ENCODE measurements around the gene EGFL6.

The EGFL6 gene

DNA sequence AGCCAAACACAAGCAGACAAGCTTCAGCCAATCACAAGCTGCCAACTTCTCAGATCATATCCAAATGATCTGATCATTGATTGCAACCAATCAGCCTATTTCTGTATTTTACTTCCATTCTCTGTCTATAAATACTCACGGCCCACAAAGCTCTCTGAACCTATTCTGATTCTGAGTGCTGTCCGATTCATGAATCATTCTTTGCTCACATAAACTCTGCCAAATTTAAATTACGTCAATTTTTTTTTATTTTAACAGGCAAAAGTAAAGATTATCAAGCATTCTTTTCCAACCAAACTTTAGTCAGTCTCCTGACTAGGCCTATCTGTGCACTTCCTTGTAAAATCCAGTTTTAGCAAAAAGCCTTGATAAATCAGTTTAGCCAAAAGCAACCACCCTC lies 81.7 kb downstream of the EGFL6 start:
- Histone ChIP-seq H2AFZ (ENCODE audit: low read length, unreplicated experiment) (no peak overlapping the region), H3K36me3 (ENCODE audit: insufficient read depth, low read length) (no peaks in the 10 kb centered on the region), H3K4me3 (ENCODE audit: low read depth, low read length) (no peak overlapping the region), H3K27ac (ENCODE audit: low read depth, low read length) (peak overlapping the region; percentile 95), H3K27me3 (ENCODE audit: insufficient read depth, low read length) (no peaks in the 10 kb centered on the region), H3K4me1 (ENCODE audit: control insufficient read depth, insufficient read depth, low read length, unreplicated experiment) (peaks cover 24% of the 10 kb centered on the region), H3K79me2 (ENCODE audit: control insufficient read depth, insufficient read depth, low read length, unreplicated experiment) (no peaks in the 10 kb centered on the region)

DNA sequence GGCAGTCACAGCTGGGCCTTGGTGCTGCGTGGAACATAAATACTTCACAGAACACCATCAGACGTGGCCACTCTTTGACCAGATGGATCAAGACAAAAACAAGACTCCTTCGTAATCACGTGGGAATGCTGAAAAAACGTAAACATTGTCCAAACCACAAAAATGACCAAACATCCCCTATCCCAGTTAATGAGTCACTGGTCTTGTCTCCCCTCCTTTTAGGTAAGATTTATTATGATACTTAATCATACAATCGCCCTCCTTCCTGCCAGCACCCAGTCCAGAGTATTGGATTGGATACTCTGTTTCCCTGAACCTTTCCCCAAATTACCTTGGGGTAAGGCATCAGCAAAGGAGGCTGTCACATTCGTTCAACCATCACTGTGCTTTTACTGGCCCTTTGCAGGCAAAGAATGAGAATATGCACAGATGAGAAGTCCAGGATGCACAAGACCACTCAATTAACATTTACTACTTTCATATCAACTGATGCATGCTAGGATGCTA lies 82.9 kb downstream of the EGFL6 start:
- H2AFZ ChIP-seq (ENCODE audit: low read length, unreplicated experiment) = peak overlapping the region; percentile 70
- no peaks in the 10 kb centered on the region for H3K36me3 ChIP-seq (ENCODE audit: insufficient read depth, low read length)
- H3K27ac ChIP-seq (ENCODE audit: low read depth, low read length) = peak overlapping the region; percentile 95
- H3K79me2 ChIP-seq (ENCODE audit: control insufficient read depth, insufficient read depth, low read length, unreplicated experiment) = no peaks in the 10 kb centered on the region
- H3K4me3 ChIP-seq (ENCODE audit: low read depth, low read length) = peak overlapping the region; percentile 88
- no peaks in the 10 kb centered on the region for H3K27me3 ChIP-seq (ENCODE audit: insufficient read depth, low read length)
- peaks cover 21% of the 10 kb centered on the region for H3K4me1 ChIP-seq (ENCODE audit: control insufficient read depth, insufficient read depth, low read length, unreplicated experiment)

DNA sequence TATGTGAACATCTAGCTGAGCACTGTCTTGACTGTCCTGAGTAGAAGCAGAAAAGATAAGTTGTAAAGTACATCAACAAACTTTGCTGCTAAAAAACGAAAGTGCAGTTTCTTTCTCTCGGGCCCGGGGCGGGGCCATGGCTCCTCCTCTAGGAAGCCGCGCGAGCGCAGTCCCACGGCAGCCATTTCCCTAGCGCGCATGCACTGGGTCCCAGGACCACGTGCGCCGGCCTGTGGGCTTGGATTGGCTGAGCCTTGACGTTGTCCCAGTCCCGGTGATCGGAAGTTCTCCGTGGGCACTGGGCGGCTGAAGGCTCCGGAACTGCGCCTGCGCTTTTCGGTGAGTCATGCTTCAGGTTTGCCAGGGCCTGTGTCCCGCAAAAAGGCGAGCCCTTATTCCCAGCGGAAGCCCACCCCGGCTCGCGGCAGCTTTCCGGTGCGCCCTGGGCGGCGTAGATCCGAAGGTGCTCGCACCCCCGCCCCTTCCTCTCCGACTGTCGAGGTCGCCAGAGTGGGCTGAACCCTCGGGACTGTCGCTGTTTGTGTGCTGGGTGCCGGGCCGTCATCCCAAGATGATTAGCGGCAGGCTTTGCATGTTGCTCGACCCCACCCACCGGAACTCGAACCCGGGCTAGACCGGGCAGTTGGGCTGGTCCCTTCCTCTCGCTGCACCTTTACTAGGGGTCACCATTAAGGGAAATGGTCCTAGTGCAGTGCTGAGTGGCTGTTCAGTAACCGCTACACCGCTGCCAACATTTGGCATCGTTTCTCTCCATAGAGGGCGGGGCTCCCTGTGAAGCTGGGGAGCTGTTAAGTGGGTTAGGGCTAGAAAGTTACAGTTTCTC lies 83.7 kb downstream of the EGFL6 start, which contains the start of gene TCEANC:
TCEANC (plus strand) TSS at position 292 of the 844 bp plus-strand sequence. CDS start 9,368 bp downstream, outside the sequence.
- peak within 1 kb of the TSS; percentile 95 for H3K27ac ChIP-seq (ENCODE audit: low read depth, low read length)
- peak within 1 kb of the TSS; percentile 95 for H2AFZ ChIP-seq (ENCODE audit: low read length, unreplicated experiment)
- no peaks in the 10 kb centered on the region for H3K36me3 ChIP-seq (ENCODE audit: insufficient read depth, low read length)
- peaks cover 18% of the 10 kb centered on the region for H3K4me1 ChIP-seq (ENCODE audit: control insufficient read depth, insufficient read depth, low read length, unreplicated experiment)
- peak within 1 kb of the TSS; percentile 88 for H3K4me3 ChIP-seq (ENCODE audit: low read depth, low read length)
- H3K79me2 ChIP-seq (ENCODE audit: control insufficient read depth, insufficient read depth, low read length, unreplicated experiment) = no peaks in the 10 kb centered on the region
- H3K27me3 ChIP-seq (ENCODE audit: insufficient read depth, low read length) = no peaks in the 10 kb centered on the region

DNA sequence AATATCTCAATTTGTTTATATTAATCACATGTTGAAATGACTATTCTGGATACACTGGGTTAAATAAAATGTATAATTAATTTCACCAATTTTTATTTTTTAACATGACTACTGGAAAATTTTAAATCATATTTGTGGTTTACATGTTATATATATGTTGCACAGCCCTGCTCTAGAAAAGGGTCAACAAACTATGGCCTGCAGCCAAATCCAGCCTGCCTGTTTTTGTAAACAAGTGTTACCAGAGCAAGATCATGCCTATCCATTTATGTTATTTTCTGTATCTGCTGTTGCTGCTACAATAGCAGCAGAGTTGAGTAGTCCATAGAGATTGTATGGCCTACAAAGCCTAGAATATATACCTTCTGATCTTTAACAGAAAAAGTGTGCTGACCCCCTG lies 84.7 kb downstream of the EGFL6 start:
- H3K27ac ChIP-seq (ENCODE audit: low read depth, low read length) = peak overlapping the region; percentile 95
- no peaks in the 10 kb centered on the region for H3K36me3 ChIP-seq (ENCODE audit: insufficient read depth, low read length)
- no peaks in the 10 kb centered on the region for H3K27me3 ChIP-seq (ENCODE audit: insufficient read depth, low read length)
- no peak overlapping the region for H2AFZ ChIP-seq (ENCODE audit: low read length, unreplicated experiment)
- no peaks in the 10 kb centered on the region for H3K79me2 ChIP-seq (ENCODE audit: control insufficient read depth, insufficient read depth, low read length, unreplicated experiment)
- H3K4me1 ChIP-seq (ENCODE audit: control insufficient read depth, insufficient read depth, low read length, unreplicated experiment) = peaks cover 27% of the 10 kb centered on the region
- peak overlapping the region; percentile 88 for H3K4me3 ChIP-seq (ENCODE audit: low read depth, low read length)

DNA sequence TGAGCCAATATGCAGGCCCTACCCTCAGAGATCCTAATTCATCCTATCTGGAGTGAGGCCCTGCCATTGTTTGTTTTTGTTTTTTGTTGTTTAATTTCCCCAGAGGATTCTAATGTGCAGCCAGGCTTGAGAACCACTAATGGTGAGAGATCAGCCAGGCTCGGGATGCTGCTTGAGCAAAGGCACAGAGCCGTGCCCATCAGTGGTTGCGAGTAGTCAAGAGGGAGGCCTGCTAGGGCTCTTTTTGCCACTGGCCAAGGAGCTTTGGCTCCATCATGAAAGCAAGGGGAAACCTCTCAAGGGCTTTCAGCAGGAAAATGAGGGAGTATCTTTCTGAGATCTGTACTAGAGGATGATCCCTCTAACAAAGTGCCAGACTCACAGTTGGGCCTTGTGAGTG lies 86.3 kb downstream of the EGFL6 start:
- Histone ChIP-seq H3K36me3 (ENCODE audit: insufficient read depth, low read length) (no peaks in the 10 kb centered on the region), H3K79me2 (ENCODE audit: control insufficient read depth, insufficient read depth, low read length, unreplicated experiment) (no peaks in the 10 kb centered on the region), H3K4me1 (ENCODE audit: control insufficient read depth, insufficient read depth, low read length, unreplicated experiment) (peaks cover 29% of the 10 kb centered on the region), H2AFZ (ENCODE audit: low read length, unreplicated experiment) (no peak overlapping the region), H3K27ac (ENCODE audit: low read depth, low read length) (no peak overlapping the region), H3K4me3 (ENCODE audit: low read depth, low read length) (no peak overlapping the region), H3K27me3 (ENCODE audit: insufficient read depth, low read length) (no peaks in the 10 kb centered on the region)

DNA sequence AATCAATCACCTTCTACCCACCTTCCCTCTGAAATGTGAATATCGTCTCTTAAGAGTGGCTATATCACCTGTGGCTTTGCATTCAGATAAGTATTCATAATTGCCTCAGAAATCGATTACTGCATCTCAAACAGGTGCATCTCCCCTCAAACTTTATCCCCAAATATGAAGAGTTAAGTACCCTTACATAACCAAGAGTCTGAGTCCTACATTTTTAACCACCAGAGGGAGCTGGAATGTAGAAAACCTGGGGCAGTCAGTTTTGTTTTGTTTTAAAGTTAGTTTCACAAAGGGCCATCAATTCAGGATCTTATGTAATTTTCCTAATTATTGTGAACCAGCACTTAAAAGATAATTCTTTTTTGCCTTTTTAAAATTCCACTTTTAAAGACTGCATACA lies 89.2 kb downstream of the EGFL6 start:
- Histone ChIP-seq H3K4me1 (ENCODE audit: control insufficient read depth, insufficient read depth, low read length, unreplicated experiment) (peaks cover 35% of the 10 kb centered on the region), H2AFZ (ENCODE audit: low read length, unreplicated experiment) (peak overlapping the region; percentile 57), H3K79me2 (ENCODE audit: control insufficient read depth, insufficient read depth, low read length, unreplicated experiment) (no peaks in the 10 kb centered on the region), H3K4me3 (ENCODE audit: low read depth, low read length) (peak overlapping the region; percentile 59), H3K36me3 (ENCODE audit: insufficient read depth, low read length) (no peaks in the 10 kb centered on the region), H3K27ac (ENCODE audit: low read depth, low read length) (peak overlapping the region; percentile 90), H3K27me3 (ENCODE audit: insufficient read depth, low read length) (no peaks in the 10 kb centered on the region)

DNA sequence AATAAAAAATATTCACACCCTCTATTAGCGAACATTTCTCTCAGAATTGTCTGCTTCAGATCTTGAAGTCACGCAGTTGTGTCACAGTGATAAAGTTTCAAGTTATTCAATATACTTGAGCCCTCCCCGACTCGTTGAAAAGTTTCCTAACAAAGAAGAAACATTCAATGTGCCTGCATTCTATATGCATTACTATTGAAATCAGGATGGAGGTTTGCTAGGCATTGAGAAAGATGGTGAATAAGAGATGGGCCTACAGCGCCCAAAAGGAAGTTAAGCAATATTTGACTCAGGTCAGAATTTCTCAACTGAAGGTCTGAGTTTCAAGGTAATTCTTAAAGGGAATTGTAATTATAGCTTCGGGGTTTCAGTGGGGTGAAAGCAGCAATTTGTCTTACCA lies 89.7 kb downstream of the EGFL6 start:
- Histone ChIP-seq H3K4me1 (ENCODE audit: control insufficient read depth, insufficient read depth, low read length, unreplicated experiment) (peaks cover 31% of the 10 kb centered on the region), H3K79me2 (ENCODE audit: control insufficient read depth, insufficient read depth, low read length, unreplicated experiment) (no peaks in the 10 kb centered on the region), H3K36me3 (ENCODE audit: insufficient read depth, low read length) (no peaks in the 10 kb centered on the region), H3K27me3 (ENCODE audit: insufficient read depth, low read length) (no peaks in the 10 kb centered on the region), H3K4me3 (ENCODE audit: low read depth, low read length) (peak overlapping the region; percentile 59), H2AFZ (ENCODE audit: low read length, unreplicated experiment) (peak overlapping the region; percentile 57), H3K27ac (ENCODE audit: low read depth, low read length) (peak overlapping the region; percentile 90)

DNA sequence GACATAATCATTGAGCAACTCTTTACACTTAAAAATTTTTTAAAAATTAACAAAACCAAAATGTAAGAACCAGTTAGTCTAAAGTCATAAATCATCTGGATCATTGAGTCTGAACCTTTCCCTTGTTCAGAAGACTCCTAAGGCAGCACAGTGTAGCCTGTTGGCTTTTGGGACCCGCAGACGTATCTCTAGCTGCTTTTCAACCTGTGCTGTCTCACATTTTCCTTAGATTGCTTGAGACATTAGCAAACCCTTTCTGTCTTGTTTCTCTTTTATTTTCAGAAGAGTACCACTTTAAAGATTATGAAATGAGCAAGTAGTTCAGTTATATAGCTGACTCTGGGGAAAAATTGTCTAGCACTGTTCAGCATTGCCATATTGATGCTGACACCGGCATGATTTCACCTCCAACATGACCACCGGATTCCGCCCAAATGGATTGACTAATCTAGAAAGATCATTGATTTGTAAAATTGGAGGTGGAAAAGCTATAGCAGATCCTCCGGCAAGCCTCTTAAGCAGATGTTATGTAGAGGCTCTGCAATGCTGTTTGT lies 92.4 kb downstream of the EGFL6 start:
- H3K27me3 ChIP-seq (ENCODE audit: insufficient read depth, low read length) = no peaks in the 10 kb centered on the region
- H3K79me2 ChIP-seq (ENCODE audit: control insufficient read depth, insufficient read depth, low read length, unreplicated experiment) = no peaks in the 10 kb centered on the region
- H3K4me1 ChIP-seq (ENCODE audit: control insufficient read depth, insufficient read depth, low read length, unreplicated experiment) = peaks cover 33% of the 10 kb centered on the region
- no peaks in the 10 kb centered on the region for H3K36me3 ChIP-seq (ENCODE audit: insufficient read depth, low read length)
- H3K27ac ChIP-seq (ENCODE audit: low read depth, low read length) = peak overlapping the region; percentile 76
- peak overlapping the region; percentile 98 for H2AFZ ChIP-seq (ENCODE audit: low read length, unreplicated experiment)
- H3K4me3 ChIP-seq (ENCODE audit: low read depth, low read length) = peak overlapping the region; percentile 82

DNA sequence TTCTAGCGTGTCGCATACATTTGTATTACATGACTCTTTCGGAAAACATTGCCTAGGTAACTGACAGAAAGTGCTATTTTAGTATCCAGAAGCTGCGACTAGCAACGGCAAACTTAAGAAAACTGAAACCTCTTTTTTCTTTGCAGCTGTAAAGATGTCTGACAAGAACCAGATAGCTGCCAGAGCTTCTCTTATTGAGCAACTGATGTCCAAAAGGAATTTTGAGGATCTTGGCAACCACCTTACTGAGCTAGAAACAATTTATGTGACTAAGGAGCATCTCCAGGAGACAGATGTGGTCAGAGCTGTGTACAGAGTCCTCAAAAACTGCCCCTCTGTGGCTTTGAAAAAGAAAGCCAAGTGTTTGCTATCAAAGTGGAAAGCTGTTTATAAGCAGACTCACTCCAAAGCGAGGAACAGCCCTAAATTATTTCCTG lies 93.0 kb downstream of the EGFL6 start:
- Histone ChIP-seq H3K27me3 (ENCODE audit: insufficient read depth, low read length) (no peaks in the 10 kb centered on the region), H3K36me3 (ENCODE audit: insufficient read depth, low read length) (no peaks in the 10 kb centered on the region), H3K4me3 (ENCODE audit: low read depth, low read length) (peak overlapping the region; percentile 82), H3K27ac (ENCODE audit: low read depth, low read length) (peak overlapping the region; percentile 76), H3K4me1 (ENCODE audit: control insufficient read depth, insufficient read depth, low read length, unreplicated experiment) (peaks cover 33% of the 10 kb centered on the region), H3K79me2 (ENCODE audit: control insufficient read depth, insufficient read depth, low read length, unreplicated experiment) (no peaks in the 10 kb centered on the region), H2AFZ (ENCODE audit: low read length, unreplicated experiment) (peak overlapping the region; percentile 98)

DNA sequence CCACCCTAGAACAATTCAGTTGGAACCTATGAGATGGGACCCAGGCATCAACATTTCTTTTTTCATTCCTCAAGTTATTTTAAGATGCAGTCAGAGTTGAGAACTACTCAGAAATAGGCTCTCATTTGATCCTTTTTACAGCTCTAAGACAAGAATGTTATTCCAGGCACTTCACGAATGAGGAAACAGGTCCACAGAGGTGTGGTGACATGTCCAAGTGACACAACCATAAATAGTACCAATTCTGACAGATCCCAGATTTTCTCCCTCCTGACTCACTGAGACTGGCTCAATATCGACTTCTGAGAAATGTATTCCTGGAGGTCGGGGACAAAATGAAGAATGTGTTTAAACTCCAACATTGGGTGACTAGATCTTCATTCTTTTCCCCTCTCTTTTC lies 94.6 kb downstream of the EGFL6 start:
- Histone ChIP-seq H3K27ac (ENCODE audit: low read depth, low read length) (no peak overlapping the region), H3K4me3 (ENCODE audit: low read depth, low read length) (no peak overlapping the region), H3K36me3 (ENCODE audit: insufficient read depth, low read length) (no peaks in the 10 kb centered on the region), H3K79me2 (ENCODE audit: control insufficient read depth, insufficient read depth, low read length, unreplicated experiment) (no peaks in the 10 kb centered on the region), H2AFZ (ENCODE audit: low read length, unreplicated experiment) (no peak overlapping the region), H3K27me3 (ENCODE audit: insufficient read depth, low read length) (no peaks in the 10 kb centered on the region), H3K4me1 (ENCODE audit: control insufficient read depth, insufficient read depth, low read length, unreplicated experiment) (peaks cover 27% of the 10 kb centered on the region)
